GM13977 (cell line): ENCODE measurements around the gene ARHGAP9.

Experiments used
- DNase-seq: peaks from one replicate; pipeline ENCODE4 v3.0.0; 2012; ENCODE audit warnings: low spot score
- CTCF ChIP-seq: IDR thresholded peaks from 2 replicates; pipeline ENCODE4 v1.5.1; 2012; ENCODE audit warnings: mild to moderate bottlenecking, control low read depth; ENCODE audit not compliant: insufficient read depth; ENCODE audit errors: extremely low read depth, missing control alignments
- in situ Hi-C: fragments of 300-500 bp; cut with MboI; formaldehyde crosslinking; loops from one replicate; pipeline ENCODE4 v1.12.0; 2022; ENCODE audit warnings: low sequenced_read_pairs, low pct_unique_long_range_greater_than_20kb, mixed read lengths, inconsistent platforms; ENCODE audit not compliant: unreplicated experiment

ARHGAP9 gene

GRCh38 chr12:57465747-57466505 is 13.7 kb downstream of the ARHGAP9 start:
- no peak for TF ChIP-seq CTCF
- in situ Hi-C loops: no loop called here

GRCh38 chr12:57465030-57465746 is 14.5 kb downstream of the ARHGAP9 start:
- TF ChIP-seq CTCF: no peak
- DNase-seq: peak; percentile 9
- in situ Hi-C loops: no loop called here

More at GRCh38 chr12:57465747-57466505, 13.7 kb downstream of the ARHGAP9 start:
- DNase-seq: peak; percentile 12

GRCh38 chr12:57464569-57464968 is 15.1 kb downstream of the ARHGAP9 start:
- no peak for DNase-seq
- in situ Hi-C loops: no loop called here
- no peak for TF ChIP-seq CTCF

- in situ Hi-C loops: no loop called here
- no peak for DNase-seq
- TF ChIP-seq CTCF: no peak
These were observed 16.8 kb downstream of the ARHGAP9 start for GRCh38 chr12:57462912-57463253.

- peak; percentile 95 for TF ChIP-seq CTCF
- peak; percentile 96 for DNase-seq
- in situ Hi-C loops: no loop called here
These were observed 17.3 kb downstream of the ARHGAP9 start for GRCh38 chr12:57462251-57462911.

GRCh38 chr12:57461917-57462250 is 17.8 kb downstream of the ARHGAP9 start:
- in situ Hi-C loops: no loop called here
- no peak for TF ChIP-seq CTCF
- peak; percentile 59 for DNase-seq
